OCI-LY7 (cell line): Measurements from ENCODE around the gene FOXN1.

Experiments
- CTCF ChIP-seq: fragments of 200-600 bp; sonication (generic); conservative IDR thresholded peaks from 2 replicates; pipeline ENCODE4 v1.5.1; 2014; ENCODE audit warnings: mild to moderate bottlenecking, antibody characterized with exemption, low read length, moderate library complexity, mixed read lengths
- EZH2phosphoT487 ChIP-seq: fragments of 200-600 bp; sonication (generic); IDR thresholded peaks from 2 replicates; pipeline ENCODE4 v1.6.1; 2018; ENCODE audit warnings: low read depth, borderline replicate concordance, mild to moderate bottlenecking, mixed run types, antibody characterized with exemption, low read length, moderate library complexity, mixed read lengths

DNA sequence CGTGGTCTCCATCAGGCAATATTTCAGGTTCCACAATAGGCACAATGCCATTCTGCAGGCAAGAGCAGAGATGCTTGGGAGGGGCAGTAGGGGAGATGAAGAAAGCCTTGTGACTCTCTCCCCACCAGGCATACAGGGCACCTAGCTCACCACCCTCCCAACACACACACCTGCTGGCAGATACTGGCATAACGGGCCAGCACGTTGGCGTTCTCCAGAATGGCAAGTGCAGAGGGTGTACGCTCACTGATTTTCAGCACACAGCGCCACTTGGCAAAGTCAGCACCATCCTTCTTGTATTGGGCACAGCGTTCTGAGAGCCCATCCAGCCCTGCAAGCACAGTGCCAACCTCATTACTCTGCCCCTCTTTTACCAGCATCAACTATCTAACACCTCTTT is 68.4 kb downstream of the FOXN1 start:
- TF ChIP-seq CTCF = no peak
- no peak for TF ChIP-seq EZH2phosphoT487
